ENCODE data around the gene MPC2. TPM values are rescaled to one million over a fixed set of nuclear protein-coding genes. Genes with fewer than 3 reads are reported as not detected.
A peak's percentile ranks its signal among the peaks of the same experiment; 100 is the strongest.

Gene MPC2
- total RNA-seq, 6 donors from 2014 or later, result 11.5 to 55.6 (median 26.7) TPM

DNA sequence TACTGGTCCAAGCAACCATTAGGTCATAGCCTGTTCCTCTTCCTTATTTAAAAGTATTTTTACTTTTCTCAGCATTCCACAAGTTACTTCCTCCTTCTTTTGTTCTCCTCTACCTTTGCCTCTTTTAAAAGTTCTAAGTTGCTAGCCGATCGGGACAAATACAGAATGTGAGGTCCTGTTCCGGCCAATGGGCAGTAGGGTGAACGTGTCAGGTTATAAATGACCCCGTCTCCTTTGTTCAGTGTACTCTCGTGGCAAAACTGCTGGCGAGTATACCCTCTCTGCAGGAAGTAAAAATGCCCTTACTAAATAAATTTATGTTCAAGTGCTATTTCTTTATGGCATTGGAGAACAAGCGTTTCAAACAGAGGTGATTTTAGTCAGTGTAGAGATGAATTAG lies 25.5 kb downstream of the MPC2 start:
- Histone ChIP-seq H3K27ac (no peak overlapping the region), H3K36me3 (peaks cover 0 to 7% (median 2%) of the 10 kb centered on the region in 4 donors), H3K4me3 (no peak overlapping the region), H3K27me3 (no peaks in the 10 kb centered on the region), H3K4me1 (peaks cover 0 to 2% (median 0%) of the 10 kb centered on the region in 4 donors), H3K9me3 (peaks cover 0 to 5% (median 2%) of the 10 kb centered on the region in 4 donors)
- DNase-seq, result no peak
- no peak for ATAC-seq (ENCODE audit: low FRiP score in 2 of 2)
- WGBS, 2 donors, result 53 to 67% methylated on average over 8 of the region's 8 CpGs
- TF ChIP-seq POLR2AphosphoS5 (IDR thresholded peaks at IDR 0.05) (no peak), POLR2A (IDR thresholded peaks at IDR 0.05) (no peak), EP300 (IDR thresholded peaks at IDR 0.05) (no peak)

DNA sequence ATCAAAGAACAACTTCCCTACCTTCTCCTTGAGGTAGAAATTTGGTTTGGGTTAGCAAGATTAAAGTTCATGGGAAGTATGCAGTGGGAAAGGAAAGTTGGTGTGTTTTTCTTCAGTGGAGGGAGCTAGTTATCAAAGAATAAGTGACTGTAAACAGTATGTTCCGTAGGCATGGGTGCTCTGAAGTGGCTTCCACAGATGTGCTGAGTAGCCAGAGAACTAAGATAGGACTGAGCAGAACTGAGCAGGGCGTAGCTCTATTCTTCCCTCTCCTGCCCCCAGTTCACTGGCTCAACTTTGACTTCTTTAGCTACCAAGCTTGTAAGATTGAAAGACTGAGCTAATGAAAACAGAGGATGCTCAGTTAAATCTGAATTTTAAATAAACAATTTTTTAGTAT lies 26.3 kb downstream of the MPC2 start:
- H3K36me3 ChIP-seq, result no peaks in the 10 kb centered on the region
- peaks cover 0 to 3% (median 1%) of the 10 kb centered on the region in 4 donors for H3K4me1 ChIP-seq
- TF ChIP-seq EP300 (IDR thresholded peaks at IDR 0.05) (no peak), POLR2A (IDR thresholded peaks at IDR 0.05) (no peak), POLR2AphosphoS5 (IDR thresholded peaks at IDR 0.05) (no peak)
- TF ChIP-seq, protein P1, sequence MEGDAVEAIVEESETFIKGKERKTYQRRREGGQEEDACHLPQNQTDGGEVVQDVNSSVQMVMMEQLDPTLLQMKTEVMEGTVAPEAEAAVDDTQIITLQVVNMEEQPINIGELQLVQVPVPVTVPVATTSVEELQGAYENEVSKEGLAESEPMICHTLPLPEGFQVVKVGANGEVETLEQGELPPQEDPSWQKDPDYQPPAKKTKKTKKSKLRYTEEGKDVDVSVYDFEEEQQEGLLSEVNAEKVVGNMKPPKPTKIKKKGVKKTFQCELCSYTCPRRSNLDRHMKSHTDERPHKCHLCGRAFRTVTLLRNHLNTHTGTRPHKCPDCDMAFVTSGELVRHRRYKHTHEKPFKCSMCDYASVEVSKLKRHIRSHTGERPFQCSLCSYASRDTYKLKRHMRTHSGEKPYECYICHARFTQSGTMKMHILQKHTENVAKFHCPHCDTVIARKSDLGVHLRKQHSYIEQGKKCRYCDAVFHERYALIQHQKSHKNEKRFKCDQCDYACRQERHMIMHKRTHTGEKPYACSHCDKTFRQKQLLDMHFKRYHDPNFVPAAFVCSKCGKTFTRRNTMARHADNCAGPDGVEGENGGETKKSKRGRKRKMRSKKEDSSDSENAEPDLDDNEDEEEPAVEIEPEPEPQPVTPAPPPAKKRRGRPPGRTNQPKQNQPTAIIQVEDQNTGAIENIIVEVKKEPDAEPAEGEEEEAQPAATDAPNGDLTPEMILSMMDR (IDR thresholded peaks at IDR 0.05), result no peak
- no peak overlapping the region for H3K27ac ChIP-seq
- no peaks in the 10 kb centered on the region for H3K27me3 ChIP-seq
- H3K9me3 ChIP-seq, result peaks cover 0 to 5% (median 2%) of the 10 kb centered on the region in 4 donors
- 76 to 78% methylated on average over 2 of the region's 2 CpGs for WGBS, 2 donors
- H3K4me3 ChIP-seq, result no peak overlapping the region
- ATAC-seq (ENCODE audit: low FRiP score in 2 of 2), result no peak
- DNase-seq, result no peak

DNA sequence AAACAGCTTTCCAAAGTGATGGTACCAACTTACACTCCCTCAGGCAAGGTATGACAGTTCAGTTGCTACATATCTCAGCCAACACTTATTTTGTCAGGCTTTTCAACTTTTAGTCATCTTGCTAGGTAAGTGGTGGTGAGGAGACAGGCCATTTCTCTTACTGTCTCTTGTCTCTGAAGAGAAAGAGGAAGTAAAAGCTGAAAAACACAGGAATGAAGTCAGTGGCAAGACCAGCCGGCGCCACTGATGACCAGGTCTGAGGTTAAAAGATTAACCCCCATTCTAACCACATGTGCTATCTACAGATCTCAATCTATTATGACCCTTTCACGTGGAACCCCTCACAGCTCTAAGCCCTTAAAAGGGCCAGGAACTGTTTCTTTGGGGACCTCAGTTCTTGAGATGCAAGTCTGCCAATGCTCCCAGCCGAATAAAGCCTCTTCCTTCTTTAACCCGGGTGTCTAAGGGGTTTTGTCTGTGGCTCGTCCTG lies 27.1 kb downstream of the MPC2 start:
- H3K36me3 ChIP-seq, result no peaks in the 10 kb centered on the region
- TF ChIP-seq POLR2A (IDR thresholded peaks at IDR 0.05) (no peak), EP300 (IDR thresholded peaks at IDR 0.05) (no peak), POLR2AphosphoS5 (IDR thresholded peaks at IDR 0.05) (no peak)
- TF ChIP-seq, protein P1 (IDR thresholded peaks at IDR 0.05), result no peak
- H3K27me3 ChIP-seq, result no peaks in the 10 kb centered on the region
- H3K27ac ChIP-seq, result no peak overlapping the region
- H3K4me1 ChIP-seq, result peaks cover 0 to 11% (median 1%) of the 10 kb centered on the region in 4 donors
- ATAC-seq (ENCODE audit: low FRiP score in 2 of 2), result no peak
- DNase-seq, result no peak
- H3K9me3 ChIP-seq, result peaks cover 0 to 5% (median 2%) of the 10 kb centered on the region in 4 donors
- whole genome bisulfite sequencing, 2 donors, result 77 to 87% methylated on average over 6 of the region's 6 CpGs
- no peak overlapping the region for H3K4me3 ChIP-seq

GRCh38 chr1:167905671-167906070 lies 31.2 kb downstream of the MPC2 start:
- no peak for DNase-seq
- ATAC-seq (ENCODE audit: low FRiP score in 2 of 2), result peak in 1 of 2 donors; percentile 24
- Histone ChIP-seq H3K27me3 (no peaks in the 10 kb centered on the region), H3K4me1 (peaks cover 0 to 13% (median 0%) of the 10 kb centered on the region in 4 donors), H3K27ac (peak overlapping the region in 1 of 4 donors; percentile 55), H3K36me3 (no peaks in the 10 kb centered on the region), H3K4me3 (no peak overlapping the region), H3K9me3 (peaks cover 0 to 5% (median 2%) of the 10 kb centered on the region in 4 donors)
- TF ChIP-seq, protein P1 (IDR thresholded peaks at IDR 0.05), result no peak
- TF ChIP-seq POLR2A (IDR thresholded peaks at IDR 0.05), result no peak

DNA sequence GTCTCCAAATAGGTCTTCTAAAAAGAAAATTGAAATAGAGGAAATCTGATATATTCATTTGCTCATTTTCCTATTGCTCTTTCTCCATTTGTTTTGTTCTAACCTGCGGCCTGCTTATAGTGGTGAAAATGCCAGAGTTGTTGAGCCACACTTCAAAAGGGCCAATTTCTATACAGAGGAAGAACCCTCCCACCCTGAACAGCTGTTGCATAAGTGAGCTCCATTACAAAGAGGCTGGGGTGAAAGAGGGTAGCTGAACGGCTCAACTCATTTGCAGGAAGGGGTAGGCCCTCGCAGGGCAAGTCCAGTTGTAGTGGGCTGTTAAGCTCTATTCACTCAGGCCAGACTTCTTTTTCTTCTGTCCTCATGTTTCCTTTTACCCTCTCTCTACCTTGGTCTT lies 31.7 kb downstream of the MPC2 start:
- Histone ChIP-seq H3K4me1 (peaks cover 0 to 13% (median 0%) of the 10 kb centered on the region in 4 donors), H3K27ac (peak overlapping the region in 2 of 4 donors; percentile 26 to 55), H3K27me3 (no peaks in the 10 kb centered on the region), H3K9me3 (peaks cover 0 to 5% (median 2%) of the 10 kb centered on the region in 4 donors), H3K4me3 (no peak overlapping the region), H3K36me3 (no peaks in the 10 kb centered on the region)
- 44 to 63% methylated on average over 3 of the region's 3 CpGs for WGBS, 2 donors
- TF ChIP-seq EP300 (IDR thresholded peaks at IDR 0.05) (no peak), POLR2AphosphoS5 (IDR thresholded peaks at IDR 0.05) (no peak), POLR2A (IDR thresholded peaks at IDR 0.05) (no peak)
- TF ChIP-seq, protein P1 (IDR thresholded peaks at IDR 0.05), result no peak
- no peak for DNase-seq
- peak; percentile 46 to 71 for ATAC-seq (ENCODE audit: low FRiP score in 2 of 2)
